Neuronal stem cell (in vitro differentiated cells): ENCODE measurements around the gene TNFRSF25.

Experiments used
- DNase-seq: peaks from one replicate; pipeline ENCODE4 v3.0.0-alpha.2; 2013; ENCODE audit warnings: low spot score
- H2AFZ ChIP-seq: one replicate; pipeline ENCODE4 v1.6.1; 2013; ENCODE audit warnings: mild to moderate bottlenecking, low read length, inconsistent platforms
- H2AK5ac ChIP-seq: 2 replicates; pipeline ENCODE4 v1.6.1; 2013; ENCODE audit warnings: low read depth, mild to moderate bottlenecking, inconsistent platforms, low read length, moderate library complexity, mixed read lengths
- H2BK120ac ChIP-seq: 2 replicates; pipeline ENCODE4 v1.6.1; 2013; ENCODE audit warnings: low read depth, mild to moderate bottlenecking, inconsistent platforms, low read length, moderate library complexity, mixed read lengths
- H2BK12ac ChIP-seq: one replicate; pipeline ENCODE4 v1.6.1; 2013; ENCODE audit warnings: low read length, inconsistent platforms
- H2BK15ac ChIP-seq: 2 replicates; pipeline ENCODE4 v1.6.1; 2013; ENCODE audit warnings: mild to moderate bottlenecking, low read length, inconsistent platforms, mixed read lengths
- H2BK5ac ChIP-seq: one replicate; pipeline ENCODE4 v1.6.1; 2013; ENCODE audit warnings: inconsistent platforms, mild to moderate bottlenecking, low read length, moderate library complexity
- H3K14ac ChIP-seq: one replicate; pipeline ENCODE4 v1.6.1; 2013; ENCODE audit warnings: low read length, inconsistent platforms
- H3K18ac ChIP-seq: 2 replicates; pipeline ENCODE4 v1.6.1; 2013; ENCODE audit warnings: low read length, inconsistent platforms
- H3K23ac ChIP-seq: 2 replicates; pipeline ENCODE4 v1.6.1; 2013; ENCODE audit warnings: low read depth, mild to moderate bottlenecking, mixed read lengths, low read length, inconsistent platforms; ENCODE audit not compliant: poor library complexity
- H3K27ac ChIP-seq: replicated peaks from 3 replicates; pipeline ENCODE4 v1.5.1; 2013; ENCODE audit warnings: low read length, inconsistent platforms
- H3K27me3 ChIP-seq, 3 experiments: 2 replicates each; pipeline ENCODE4 v1.6.1; 2013; ENCODE audit warnings: low read length in 3 of 3, mild to moderate bottlenecking in 2 of 3, inconsistent platforms in 1 of 3, low read depth in 1 of 3, mixed read lengths in 1 of 3, moderate library complexity in 1 of 3; ENCODE audit not compliant: control insufficient read depth in 3 of 3, insufficient read depth in 3 of 3
- H3K36me3 ChIP-seq, 2 donors: replicated peaks in 1 of 2; 2 replicates each; pipeline ENCODE4 v1.6.1; 2013; ENCODE audit warnings: low read length in 2 of 2; ENCODE audit not compliant: control insufficient read depth in 2 of 2, insufficient read depth in 2 of 2
- H3K4ac ChIP-seq: 2 replicates; pipeline ENCODE4 v1.6.1; 2013; ENCODE audit warnings: inconsistent platforms, mild to moderate bottlenecking, low read length, moderate library complexity
- H3K4me1 ChIP-seq, 2 donors: 1 replicate in 1 of 2; 2 replicates in 1 of 2; pipeline ENCODE4 v1.6.1; 2013; ENCODE audit warnings: low read length in 2 of 2, low read depth in 1 of 2; ENCODE audit not compliant: control insufficient read depth in 2 of 2, insufficient read depth in 1 of 2
- H3K4me2 ChIP-seq: one replicate; pipeline ENCODE4 v1.6.1; 2013; ENCODE audit warnings: mild to moderate bottlenecking, low read length, inconsistent platforms; ENCODE audit not compliant: insufficient read depth, poor library complexity, severe bottlenecking
- H3K4me3 ChIP-seq, 2 donors: 2 replicates each; pipeline ENCODE4 v1.5.1; 2013; ENCODE audit warnings: low read length in 2 of 2, mild to moderate bottlenecking in 2 of 2, inconsistent platforms in 1 of 2, moderate library complexity in 1 of 2
- H3K79me1 ChIP-seq: one replicate; pipeline ENCODE4 v1.6.1; 2013; ENCODE audit warnings: low read depth, mild to moderate bottlenecking, inconsistent platforms, low read length, moderate library complexity
- H3K9ac ChIP-seq: one replicate; pipeline ENCODE4 v1.6.1; 2013; ENCODE audit warnings: mild to moderate bottlenecking, low read depth, low read length, inconsistent platforms; ENCODE audit not compliant: poor library complexity
- H3K9me3 ChIP-seq, 2 donors: replicated peaks in 1 of 2; 2 replicates each; pipeline versions ENCODE3 to v1.6.1; 2013; ENCODE audit warnings: low read length in 2 of 2, mild to moderate bottlenecking in 2 of 2, inconsistent platforms in 1 of 2, low read depth in 1 of 2, mixed read lengths in 1 of 2, moderate library complexity in 1 of 2; ENCODE audit not compliant: control insufficient read depth in 2 of 2, insufficient read depth in 1 of 2
- H4K8ac ChIP-seq: one replicate; pipeline ENCODE4 v1.6.1; 2013; ENCODE audit warnings: low read depth, mild to moderate bottlenecking, inconsistent platforms, low read length, moderate library complexity
- H4K91ac ChIP-seq: one replicate; pipeline ENCODE4 v1.6.1; 2013; ENCODE audit warnings: low read length, low read depth, mild to moderate bottlenecking, inconsistent platforms; ENCODE audit not compliant: poor library complexity
- WGBS, 2 donors: extraction: QIAGEN DNeasy Blood & Tissue Kit; methylation state at CpG; one replicate each; pipeline ENCODE4 v1.1.7; 2013; ENCODE audit warnings: missing lambda C conversion rate in 2 of 2, mixed read lengths in 1 of 2; ENCODE audit not compliant: insufficient read length in 2 of 2, insufficient replicate concordance in 1 of 2; ENCODE audit errors: extremely low coverage in 2 of 2; 5-methylcytosine and 5-hydroxymethylcytosine counted together

TNFRSF25 gene

GRCh38 chr1:6491966-6492365 lies 26.0 kb upstream of the TNFRSF25 start:
- DNase-seq, result no peak
- H2AK5ac ChIP-seq, result peak overlapping the region; percentile 40
- peak overlapping the region; percentile 1 for H3K23ac ChIP-seq
- no peak overlapping the region for H2BK120ac ChIP-seq
- H3K79me1 ChIP-seq, result no peaks in the 10 kb centered on the region
- peaks cover 8 to 19% of the 10 kb centered on the region in 2 donors for H3K4me1 ChIP-seq
- H3K4me3 ChIP-seq, result no peak overlapping the region
- no peak overlapping the region for H2BK12ac ChIP-seq
- no peak overlapping the region for H3K14ac ChIP-seq
- WGBS, 2 donors, result no CpG with 5 or more reads among the region's 10 CpGs
- H3K4me2 ChIP-seq, result no peak overlapping the region
- H3K9ac ChIP-seq, result no peak overlapping the region
- no peak overlapping the region for H3K27ac ChIP-seq
- H3K36me3 ChIP-seq, result no peaks in the 10 kb centered on the region
- no peaks in the 10 kb centered on the region for H3K9me3 ChIP-seq
- no peak overlapping the region for H4K91ac ChIP-seq
- no peak overlapping the region for H2BK15ac ChIP-seq
- H2BK5ac ChIP-seq, result no peak overlapping the region
- H3K27me3 ChIP-seq, result peaks cover 0 to 12% (median 0%) of the 10 kb centered on the region in 3 experiments
- H3K4ac ChIP-seq, result no peak overlapping the region
- H2AFZ ChIP-seq, result no peak overlapping the region
- H4K8ac ChIP-seq, result no peak overlapping the region
- H3K18ac ChIP-seq, result no peak overlapping the region

GRCh38 chr1:6491480-6491962 lies 25.5 kb upstream of the TNFRSF25 start, which contains the start of gene PLEKHG5:
Gene PLEKHG5, minus strand, starts transcription at chr1:6491667. Its CDS starts 14,096 bp downstream, at chr1:6477571.
- Histone ChIP-seq H3K14ac (no peak within 1 kb of the TSS), H2BK5ac (no peak within 1 kb of the TSS), H4K91ac (no peak within 1 kb of the TSS), H3K18ac (peak within 1 kb of the TSS; percentile 74), H3K4me1 (peaks cover 11 to 16% of the 10 kb centered on the region in 2 donors), H3K23ac (peak within 1 kb of the TSS; percentile 83), H3K27ac (no peak within 1 kb of the TSS), H3K4ac (peak within 1 kb of the TSS; percentile 24), H2BK120ac (peak within 1 kb of the TSS; percentile 3), H2BK12ac (no peak within 1 kb of the TSS), H3K9me3 (no peaks in the 10 kb centered on the region), H3K79me1 (no peaks in the 10 kb centered on the region), H3K9ac (no peak within 1 kb of the TSS), H2AFZ (peak within 1 kb of the TSS; percentile 98), H4K8ac (no peak within 1 kb of the TSS), H2BK15ac (no peak within 1 kb of the TSS), H3K4me3 (peak within 1 kb of the TSS; percentile 68 to 86), H3K4me2 (peak within 1 kb of the TSS; percentile 92), H3K36me3 (no peaks in the 10 kb centered on the region), H2AK5ac (peak within 1 kb of the TSS; percentile 76), H3K27me3 (peaks cover 0 to 8% (median 0%) of the 10 kb centered on the region in 3 experiments)
- no peak for DNase-seq
- WGBS, 2 donors, result no CpG with 5 or more reads among the region's 6 CpGs

- no peak for DNase-seq
- H3K9me3 ChIP-seq, result no peaks in the 10 kb centered on the region
- H3K14ac ChIP-seq, result no peak overlapping the region
- H3K4ac ChIP-seq, result no peak overlapping the region
- H2AFZ ChIP-seq, result peak overlapping the region; percentile 98
- H3K4me1 ChIP-seq, result peaks cover 14 to 15% of the 10 kb centered on the region in 2 donors
- no peak overlapping the region for H4K91ac ChIP-seq
- WGBS, 2 donors, result no CpG with 5 or more reads among the region's 6 CpGs
- peak overlapping the region; percentile 68 to 86 for H3K4me3 ChIP-seq
- H3K27ac ChIP-seq, result no peak overlapping the region
- no peak overlapping the region for H3K23ac ChIP-seq
- H3K18ac ChIP-seq, result no peak overlapping the region
- peak overlapping the region; percentile 3 for H2BK120ac ChIP-seq
- H3K9ac ChIP-seq, result no peak overlapping the region
- no peaks in the 10 kb centered on the region for H3K36me3 ChIP-seq
- peak overlapping the region; percentile 76 for H2AK5ac ChIP-seq
- peaks cover 0 to 5% (median 0%) of the 10 kb centered on the region in 3 experiments for H3K27me3 ChIP-seq
- H2BK5ac ChIP-seq, result no peak overlapping the region
- H3K79me1 ChIP-seq, result no peaks in the 10 kb centered on the region
- no peak overlapping the region for H4K8ac ChIP-seq
- H2BK12ac ChIP-seq, result no peak overlapping the region
- H3K4me2 ChIP-seq, result peak overlapping the region; percentile 92
- no peak overlapping the region for H2BK15ac ChIP-seq
Observed at GRCh38 chr1:6491081-6491449, 25.1 kb upstream of the TNFRSF25 start.

GRCh38 chr1:6490181-6491080 lies 24.5 kb upstream of the TNFRSF25 start:
- Histone ChIP-seq H2BK15ac (peak overlapping the region; percentile 54), H3K23ac (peak overlapping the region; percentile 83), H3K27ac (no peak overlapping the region), H4K8ac (no peak overlapping the region), H3K27me3 (no peaks in the 10 kb centered on the region), H3K9me3 (no peaks in the 10 kb centered on the region), H3K4me2 (peak overlapping the region; percentile 92), H3K79me1 (no peaks in the 10 kb centered on the region), H2AFZ (peak overlapping the region; percentile 98), H2BK12ac (no peak overlapping the region), H3K4ac (peak overlapping the region; percentile 71), H2BK120ac (peak overlapping the region; percentile 3), H3K14ac (peak overlapping the region; percentile 84), H2AK5ac (peak overlapping the region; percentile 94), H3K4me1 (peaks cover 12 to 15% of the 10 kb centered on the region in 2 donors), H3K9ac (peak overlapping the region; percentile 83), H3K18ac (peak overlapping the region; percentile 93), H4K91ac (no peak overlapping the region), H3K4me3 (peak overlapping the region; percentile 68 to 86), H2BK5ac (peak overlapping the region; percentile 47), H3K36me3 (no peaks in the 10 kb centered on the region)
- DNase-seq, result peak; percentile 67
- WGBS, 2 donors, result no CpG with 5 or more reads among the region's 70 CpGs
